A549 (cell line): ENCODE measurements around the gene BSDC1. TPM values are rescaled to one million over a fixed set of nuclear protein-coding genes. Genes with fewer than 3 reads are reported as not detected.

Experiments used
- ATAC-seq, 2 experiments: fragments of 200-7000 bp in 1 of 2; fragments of >200 bp in 1 of 2; cut with Nextera tagmentation in 1 of 2; cut with Tn5 transposase in 1 of 2; 3 replicates each; pipeline versions ENCODE4 v1.8.0 to v1.9.1; 2018 to 2020; ENCODE audit warnings: mild to moderate bottlenecking in 1 of 2, moderate library complexity in 1 of 2
- CTCF ChIA-PET: fragments of 300-600 bp; sonication (Branson Sonifier 250); formaldehyde crosslinking; extraction: SDS; loops from one replicate; lab custom pipeline; 2021; ENCODE audit warnings: antibody characterized with exemption, inconsistent platforms; lab: Yijun Ruan, JAX
- POLR2A ChIA-PET: fragments of 350-600 bp; formaldehyde crosslinking; extraction: SDS; loops from one replicate; lab custom pipeline; 2021; ENCODE audit warnings: antibody characterized with exemption, inconsistent platforms; lab: Yijun Ruan, JAX
- DNase-seq, 2 experiments: peaks; one replicate each; pipeline versions ENCODE4 v3.0.0 to v3.0.0-alpha.2; 2011 to 2016; ENCODE audit warnings: low read depth in 1 of 2, low spot score in 1 of 2
- FAIRE-seq: peaks from 2 replicates; lab custom pipeline; 2011; peaks lifted over from hg19 to GRCh38; lab: Jason Lieb, UNC
- H3K27ac ChIP-seq, 2 experiments: fragments of >200 bp; sonication (Bioruptor Twin); formaldehyde crosslinking; 3 replicates each; pipeline ENCODE4 v1.5.1; 2016 to 2017
- H3K4me1 ChIP-seq: fragments of >200 bp; sonication (Bioruptor Twin); formaldehyde crosslinking; 3 replicates; pipeline ENCODE4 v1.6.1; 2016
- H3K4me2 ChIP-seq: fragments of >200 bp; sonication (Bioruptor Twin); formaldehyde crosslinking; 3 replicates; pipeline ENCODE4 v1.6.1; 2016
- H3K4me3 ChIP-seq: fragments of >200 bp; sonication (Bioruptor Twin); formaldehyde crosslinking; 3 replicates; pipeline ENCODE4 v1.5.1; 2016
- H3K9me3 ChIP-seq: fragments of >200 bp; sonication (Bioruptor Twin); formaldehyde crosslinking; 3 replicates; pipeline ENCODE4 v1.6.1; 2016
- BHLHE40 ChIP-seq: IDR thresholded peaks from 2 replicates; pipeline ENCODE4 v1.6.1; 2012; ENCODE audit warnings: low read depth, low read length, inconsistent platforms
- CBX2 ChIP-seq: fragments of 200-600 bp; sonication (generic); IDR thresholded peaks from 2 replicates; pipeline ENCODE4 v1.6.1; 2016; ENCODE audit warnings: low read depth, mild to moderate bottlenecking, borderline replicate concordance
- CBX8 ChIP-seq: fragments of 200-600 bp; sonication (generic); IDR thresholded peaks from 2 replicates; pipeline ENCODE4 v1.6.1; 2016
- CHD2 ChIP-seq: fragments of 150-350 bp; IDR thresholded peaks from 2 replicates; pipeline ENCODE4 v1.6.1; 2014; ENCODE audit warnings: low read length; ENCODE audit not compliant: partially characterized antibody
- CHD4 ChIP-seq: fragments of 200-600 bp; sonication (generic); IDR thresholded peaks from 2 replicates; pipeline ENCODE4 v1.6.1; 2016; ENCODE audit warnings: antibody characterized with exemption, mild to moderate bottlenecking, borderline replicate concordance
- EHF ChIP-seq: fragments of 250-450 bp; sonication (Bioruptor Pico); IDR thresholded peaks from 2 replicates; pipeline ENCODE4 v1.5.0; 2020; ENCODE audit warnings: mild to moderate bottlenecking
- EP300 ChIP-seq, 2 experiments: fragments of >200 bp; sonication (Bioruptor Twin); formaldehyde crosslinking; IDR thresholded peaks; 2 replicates in 1 of 2; 3 replicates in 1 of 2; pipeline ENCODE4 v1.6.1; 2016 to 2017
- FOSB ChIP-seq: fragments of 250-450 bp; sonication (Bioruptor Pico); IDR thresholded peaks from 2 replicates; pipeline ENCODE4 v1.5.0; 2020; ENCODE audit warnings: mild to moderate bottlenecking, moderate library complexity
- GATA3 ChIP-seq: IDR thresholded peaks from 2 replicates; pipeline ENCODE4 v1.6.1; 2012; ENCODE audit warnings: borderline replicate concordance
- HEYL ChIP-seq: fragments of 250-450 bp; sonication (Bioruptor Pico); IDR thresholded peaks from 2 replicates; pipeline ENCODE4 v1.8.0; 2021; ENCODE audit warnings: mild to moderate bottlenecking, moderate library complexity
- HOXB5 ChIP-seq: fragments of 250-450 bp; sonication (Bioruptor Pico); IDR thresholded peaks from 2 replicates; pipeline ENCODE4 v1.5.0; 2020; ENCODE audit warnings: mild to moderate bottlenecking, moderate library complexity
- JUN ChIP-seq, 2 experiments: fragments of >200 bp; sonication (Bioruptor Twin); formaldehyde crosslinking; IDR thresholded peaks; 2 replicates in 1 of 2; 3 replicates in 1 of 2; pipeline ENCODE4 v1.6.1; 2016 to 2017
- JUNB ChIP-seq: fragments of >200 bp; sonication (Bioruptor Twin); formaldehyde crosslinking; IDR thresholded peaks from 2 replicates; pipeline ENCODE4 v1.6.1; 2016
- MAFK ChIP-seq: fragments of 450-650 bp; IDR thresholded peaks from 2 replicates; pipeline ENCODE4 v1.6.1; 2014; ENCODE audit not compliant: partially characterized antibody
- MAZ ChIP-seq: fragments of 150-350 bp; IDR thresholded peaks from 2 replicates; pipeline ENCODE4 v1.6.1; 2014; ENCODE audit warnings: antibody characterized with exemption, low read depth, low read length, borderline replicate concordance
- MYC ChIP-seq: IDR thresholded peaks from 2 replicates; pipeline ENCODE4 v1.6.1; 2012; ENCODE audit warnings: mild to moderate bottlenecking, inconsistent platforms, low read length, improper control_type of control experiment, borderline replicate concordance
- NR3C1 ChIP-seq: fragments of >200 bp; sonication (Bioruptor Twin); formaldehyde crosslinking; IDR thresholded peaks from 3 replicates; pipeline ENCODE4 v1.6.1; 2017
- PHF8 ChIP-seq: fragments of 200-600 bp; sonication (generic); IDR thresholded peaks from 2 replicates; pipeline ENCODE4 v1.6.1; 2016; ENCODE audit warnings: low read depth, mild to moderate bottlenecking, antibody characterized with exemption, moderate library complexity, borderline replicate concordance
- POLR2AphosphoS2 ChIP-seq: conservative IDR thresholded peaks from 2 replicates; pipeline ENCODE4 v1.6.1; 2012; ENCODE audit warnings: low read length, improper control_type of control experiment, inconsistent platforms
- RCOR1 ChIP-seq: fragments of 150-350 bp; IDR thresholded peaks from 2 replicates; pipeline ENCODE4 v1.6.1; 2014; ENCODE audit warnings: antibody characterized with exemption, low read length, low read depth
- RNF2 ChIP-seq: fragments of 200-600 bp; sonication (generic); IDR thresholded peaks from 2 replicates; pipeline ENCODE4 v1.6.1; 2016; ENCODE audit warnings: low read depth, mild to moderate bottlenecking, antibody characterized with exemption, moderate library complexity, borderline replicate concordance
- SMC3 ChIP-seq: fragments of >200 bp; sonication (Bioruptor Twin); formaldehyde crosslinking; IDR thresholded peaks from 3 replicates; pipeline ENCODE4 v1.6.1; 2018; ENCODE audit warnings: inconsistent platforms
- TFCP2L1 ChIP-seq: fragments of 250-450 bp; sonication (Bioruptor Pico); IDR thresholded peaks from 2 replicates; pipeline ENCODE4 v1.5.0; 2021; ENCODE audit warnings: mild to moderate bottlenecking
- ZFP36 ChIP-seq: fragments of 450-650 bp; IDR thresholded peaks from 2 replicates; pipeline ENCODE4 v1.6.1; 2014; ENCODE audit warnings: borderline replicate concordance; ENCODE audit not compliant: partially characterized antibody
- ZNF302 ChIP-seq: fragments of 250-450 bp; sonication (Bioruptor Pico); IDR thresholded peaks from 2 replicates; pipeline ENCODE4 v1.9.0; 2021; ENCODE audit warnings: inconsistent platforms, mild to moderate bottlenecking, moderate library complexity
- WGBS: methylation state at CpG from one replicate; pipeline ENCODE4 v1.1.6; 2017; ENCODE audit errors: missing lambda C conversion rate; 5-methylcytosine and 5-hydroxymethylcytosine counted together
- polyA plus RNA-seq, 4 experiments: library from polyadenylated mRNA; depleted of rRNA in 3 of 4; stranded (reverse); fragments of >200 nt; fragmentation: RNase III in 1 of 4; extraction: RNeasy Plus Mini Kit Qiagen cat#74134 plus additional on column Dnase treatment in 1 of 4; gene quantifications; 2 replicates in 3 of 4; 3 replicates in 1 of 4; pipeline ENCODE4 v1.2.3, GENCODE V29; 2011 to 2017
- TF ChIP-seq, protein P1 (sequence below): fragments of >200 bp; sonication (Bioruptor Twin); formaldehyde crosslinking; IDR thresholded peaks from 3 replicates; pipeline ENCODE4 v1.5.1; 2016
- TF ChIP-seq, protein P2 (sequence below): fragments of 150-350 bp; IDR thresholded peaks from 2 replicates; pipeline ENCODE4 v1.6.1; 2014; ENCODE audit warnings: low read depth, mild to moderate bottlenecking, low read length
- TF ChIP-seq, protein P3 (sequence below): fragments of 250-450 bp; sonication (Bioruptor Pico); IDR thresholded peaks from 2 replicates; pipeline ENCODE4 v1.5.0; 2020; ENCODE audit warnings: low read depth, mild to moderate bottlenecking, moderate library complexity
- TF ChIP-seq, protein P4 (sequence below): fragments of 250-450 bp; sonication (Bioruptor Pico); IDR thresholded peaks from 2 replicates; pipeline ENCODE4 v1.5.0; 2021; ENCODE audit warnings: mild to moderate bottlenecking, moderate library complexity, borderline replicate concordance
- TF ChIP-seq, protein P5 (sequence below): IDR thresholded peaks from 2 replicates; pipeline ENCODE4 v1.6.1; 2012

BSDC1 gene
- polyA plus RNA-seq, 2 of the 4 experiments (the other 2 are of a cell fraction), result 19.9 to 22.7 TPM

DNA sequence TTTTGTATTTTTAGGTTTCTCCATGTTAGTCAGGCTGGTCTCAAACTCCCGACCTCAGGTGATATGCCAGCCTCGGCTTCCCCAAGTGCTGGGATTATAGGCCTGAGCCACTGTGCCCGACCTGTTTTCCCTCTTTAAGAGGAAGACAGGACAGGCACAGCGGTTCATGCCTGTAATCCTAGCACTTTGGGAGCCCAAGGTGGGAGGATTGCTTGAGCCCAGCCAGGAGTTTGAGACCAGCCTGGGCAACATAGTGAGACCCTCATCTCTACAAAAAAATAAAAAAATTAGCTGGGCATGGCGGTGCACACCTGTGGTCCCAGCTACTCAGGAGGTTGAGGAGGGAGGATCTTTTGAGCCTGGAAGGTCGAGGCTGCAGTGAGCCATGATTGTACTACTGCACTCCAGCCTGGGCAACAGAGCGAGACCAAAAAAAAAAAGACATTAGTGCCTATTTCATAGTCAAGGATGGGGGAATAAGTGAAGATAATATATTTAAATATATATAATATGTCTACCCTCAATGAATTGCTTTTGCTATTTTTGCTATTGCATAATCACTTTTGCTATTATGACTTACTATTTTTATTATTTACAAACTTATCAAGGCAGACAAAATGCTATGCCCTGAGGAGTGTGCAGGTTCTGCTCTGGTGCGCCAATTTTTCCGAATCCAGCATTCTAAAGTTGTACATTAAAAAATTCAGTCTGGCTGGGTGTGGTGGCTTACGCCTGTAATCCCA is 75.9 kb downstream of the BSDC1 start:
- DNase-seq (no peak), ATAC-seq (no peak), FAIRE-seq (no peak)
- no peak overlapping the region for H3K4me3 ChIP-seq
- no peaks in the 10 kb centered on the region for H3K9me3 ChIP-seq
- H3K4me1 ChIP-seq, result peaks cover 26% of the 10 kb centered on the region
- H3K4me2 ChIP-seq, result no peak overlapping the region
- CTCF ChIA-PET, result interaction anchor here (0.7 to 4.0 kb wide), 10 partner anchors 10 to 102 kb away, joined by 3 to 30 read pairs (median 10); partner anchors contain the start of genes FAM167B, MARCKSL1 and TMEM234
- WGBS, result 95% methylated on average over 10 of the region's 10 CpGs
- POLR2A ChIA-PET, result no interaction called here
- no peak for TF ChIP-seq BHLHE40
- TF ChIP-seq TFCP2L1 (CRISPR knock-in tag), result no peak
- TF ChIP-seq MAZ, result no peak
- no peak for TF ChIP-seq MYC
- TF ChIP-seq, protein P1, sequence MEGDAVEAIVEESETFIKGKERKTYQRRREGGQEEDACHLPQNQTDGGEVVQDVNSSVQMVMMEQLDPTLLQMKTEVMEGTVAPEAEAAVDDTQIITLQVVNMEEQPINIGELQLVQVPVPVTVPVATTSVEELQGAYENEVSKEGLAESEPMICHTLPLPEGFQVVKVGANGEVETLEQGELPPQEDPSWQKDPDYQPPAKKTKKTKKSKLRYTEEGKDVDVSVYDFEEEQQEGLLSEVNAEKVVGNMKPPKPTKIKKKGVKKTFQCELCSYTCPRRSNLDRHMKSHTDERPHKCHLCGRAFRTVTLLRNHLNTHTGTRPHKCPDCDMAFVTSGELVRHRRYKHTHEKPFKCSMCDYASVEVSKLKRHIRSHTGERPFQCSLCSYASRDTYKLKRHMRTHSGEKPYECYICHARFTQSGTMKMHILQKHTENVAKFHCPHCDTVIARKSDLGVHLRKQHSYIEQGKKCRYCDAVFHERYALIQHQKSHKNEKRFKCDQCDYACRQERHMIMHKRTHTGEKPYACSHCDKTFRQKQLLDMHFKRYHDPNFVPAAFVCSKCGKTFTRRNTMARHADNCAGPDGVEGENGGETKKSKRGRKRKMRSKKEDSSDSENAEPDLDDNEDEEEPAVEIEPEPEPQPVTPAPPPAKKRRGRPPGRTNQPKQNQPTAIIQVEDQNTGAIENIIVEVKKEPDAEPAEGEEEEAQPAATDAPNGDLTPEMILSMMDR, result no peak
- no peak for TF ChIP-seq JUNB
- TF ChIP-seq EP300 (IDR thresholded peaks at IDR 0.05), result no peak
- TF ChIP-seq CHD4, result no peak
- TF ChIP-seq RNF2, result no peak
- TF ChIP-seq HEYL (CRISPR knock-in tag), result no peak
- no peak for TF ChIP-seq FOSB (CRISPR knock-in tag)
- TF ChIP-seq ZFP36, result no peak
- TF ChIP-seq HOXB5, result no peak
- TF ChIP-seq SMC3, result no peak
- no peak for TF ChIP-seq EHF
- TF ChIP-seq, protein P2, sequence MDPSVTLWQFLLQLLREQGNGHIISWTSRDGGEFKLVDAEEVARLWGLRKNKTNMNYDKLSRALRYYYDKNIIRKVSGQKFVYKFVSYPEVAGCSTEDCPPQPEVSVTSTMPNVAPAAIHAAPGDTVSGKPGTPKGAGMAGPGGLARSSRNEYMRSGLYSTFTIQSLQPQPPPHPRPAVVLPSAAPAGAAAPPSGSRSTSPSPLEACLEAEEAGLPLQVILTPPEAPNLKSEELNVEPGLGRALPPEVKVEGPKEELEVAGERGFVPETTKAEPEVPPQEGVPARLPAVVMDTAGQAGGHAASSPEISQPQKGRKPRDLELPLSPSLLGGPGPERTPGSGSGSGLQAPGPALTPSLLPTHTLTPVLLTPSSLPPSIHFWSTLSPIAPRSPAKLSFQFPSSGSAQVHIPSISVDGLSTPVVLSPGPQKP, result no peak
- no peak for TF ChIP-seq MAFK
- TF ChIP-seq CBX8, result no peak
- TF ChIP-seq, protein P3, sequence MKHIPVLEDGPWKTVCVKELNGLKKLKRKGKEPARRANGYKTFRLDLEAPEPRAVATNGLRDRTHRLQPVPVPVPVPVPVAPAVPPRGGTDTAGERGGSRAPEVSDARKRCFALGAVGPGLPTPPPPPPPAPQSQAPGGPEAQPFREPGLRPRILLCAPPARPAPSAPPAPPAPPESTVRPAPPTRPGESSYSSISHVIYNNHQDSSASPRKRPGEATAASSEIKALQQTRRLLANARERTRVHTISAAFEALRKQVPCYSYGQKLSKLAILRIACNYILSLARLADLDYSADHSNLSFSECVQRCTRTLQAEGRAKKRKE (CRISPR knock-in tag), result no peak
- no peak for TF ChIP-seq NR3C1
- H3K27ac ChIP-seq, result no peak overlapping the region

DNA sequence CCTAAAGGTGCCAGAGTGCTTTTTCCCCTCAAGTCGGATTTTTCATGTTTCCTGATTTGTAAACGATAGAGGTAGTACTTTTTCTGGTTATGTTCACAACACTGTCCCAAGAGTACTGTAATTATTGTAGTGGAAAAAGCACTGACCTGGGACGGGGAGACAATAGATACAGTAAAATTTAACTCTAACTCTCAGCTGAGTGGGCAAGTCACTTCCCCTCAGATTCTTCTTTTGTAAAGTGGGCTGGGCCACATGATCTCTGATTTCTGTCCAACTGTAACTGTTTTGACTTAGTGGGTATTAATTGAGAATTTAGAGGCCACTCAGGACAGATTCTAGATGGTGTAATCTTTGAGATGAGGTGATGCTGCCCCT is 77.4 kb downstream of the BSDC1 start:
- ChIA-PET POLR2A (interaction anchor here (1.2 kb wide), 1 partner anchor 19 kb away, joined by 7 read pairs; the partner anchor contains the start of gene MARCKSL1), CTCF (interaction anchor here (0.7 to 4.0 kb wide), 17 partner anchors 10 to 136 kb away, joined by 3 to 30 read pairs (median 4); partner anchors contain the start of genes FAM167B, MARCKSL1 and TMEM234)
- Histone ChIP-seq H3K4me3 (no peak overlapping the region), H3K4me1 (peaks cover 12% of the 10 kb centered on the region), H3K27ac (peak overlapping the region in 1 of 2 experiments; percentile 49; a peak in 1 of 6 replicates), H3K9me3 (no peaks in the 10 kb centered on the region), H3K4me2 (no peak overlapping the region)
- FAIRE-seq, result no peak
- no peak for ATAC-seq
- no peak for DNase-seq
- 69% methylated on average over 3 of the region's 3 CpGs for WGBS
- TF ChIP-seq POLR2AphosphoS2 (no peak), PHF8 (no peak), BHLHE40 (no peak), CBX2 (no peak), SMC3 (no peak), RNF2 (no peak), GATA3 (no peak), CBX8 (no peak), MAZ (no peak), CHD4 (no peak), ZNF302 (CRISPR knock-in tag) (no peak), JUN (IDR thresholded peaks at IDR 0.05) (no peak), CHD2 (no peak), RCOR1 (no peak)
- TF ChIP-seq, protein P4, sequence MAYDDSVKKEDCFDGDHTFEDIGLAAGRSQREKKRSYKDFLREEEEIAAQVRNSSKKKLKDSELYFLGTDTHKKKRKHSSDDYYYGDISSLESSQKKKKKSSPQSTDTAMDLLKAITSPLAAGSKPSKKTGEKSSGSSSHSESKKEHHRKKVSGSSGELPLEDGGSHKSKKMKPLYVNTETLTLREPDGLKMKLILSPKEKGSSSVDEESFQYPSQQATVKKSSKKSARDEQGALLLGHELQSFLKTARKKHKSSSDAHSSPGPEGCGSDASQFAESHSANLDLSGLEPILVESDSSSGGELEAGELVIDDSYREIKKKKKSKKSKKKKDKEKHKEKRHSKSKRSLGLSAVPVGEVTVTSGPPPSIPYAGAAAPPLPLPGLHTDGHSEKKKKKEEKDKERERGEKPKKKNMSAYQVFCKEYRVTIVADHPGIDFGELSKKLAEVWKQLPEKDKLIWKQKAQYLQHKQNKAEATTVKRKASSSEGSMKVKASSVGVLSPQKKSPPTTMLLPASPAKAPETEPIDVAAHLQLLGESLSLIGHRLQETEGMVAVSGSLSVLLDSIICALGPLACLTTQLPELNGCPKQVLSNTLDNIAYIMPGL (CRISPR knock-in tag), result no peak
- TF ChIP-seq, protein P3 (CRISPR knock-in tag), result no peak
- TF ChIP-seq, protein P5, sequence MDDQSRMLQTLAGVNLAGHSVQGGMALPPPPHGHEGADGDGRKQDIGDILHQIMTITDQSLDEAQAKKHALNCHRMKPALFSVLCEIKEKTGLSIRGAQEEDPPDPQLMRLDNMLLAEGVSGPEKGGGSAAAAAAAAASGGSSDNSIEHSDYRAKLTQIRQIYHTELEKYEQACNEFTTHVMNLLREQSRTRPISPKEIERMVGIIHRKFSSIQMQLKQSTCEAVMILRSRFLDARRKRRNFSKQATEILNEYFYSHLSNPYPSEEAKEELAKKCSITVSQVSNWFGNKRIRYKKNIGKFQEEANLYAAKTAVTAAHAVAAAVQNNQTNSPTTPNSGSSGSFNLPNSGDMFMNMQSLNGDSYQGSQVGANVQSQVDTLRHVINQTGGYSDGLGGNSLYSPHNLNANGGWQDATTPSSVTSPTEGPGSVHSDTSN, result no peak
